PFSK-1 (cell line): Measurements from ENCODE around the gene PTPRO.

ENCODE experiments used
- FOXP2 ChIP-seq: optimal IDR thresholded peaks from 2 replicates; pipeline ENCODE3; 2011; ENCODE audit warnings: borderline replicate concordance, control low read depth, inconsistent platforms; ENCODE audit not compliant: insufficient read depth; ENCODE audit errors: extremely low read length, extremely low read depth
- POLR2AphosphoS5 ChIP-seq: IDR thresholded peaks from 2 replicates; pipeline ENCODE4 v1.6.1; 2012; ENCODE audit warnings: low read depth, mild to moderate bottlenecking, control low read depth, low read length, moderate library complexity
- REST ChIP-seq, 2 experiments: IDR thresholded peaks; 2 replicates each; pipeline versions ENCODE4 v1.6.1 to v1.8.0; 2011 to 2012; ENCODE audit warnings: low read depth in 2 of 2, low read length in 2 of 2, control low read depth in 1 of 2, inconsistent platforms in 1 of 2, mild to moderate bottlenecking in 1 of 2, moderate library complexity in 1 of 2; ENCODE audit not compliant: insufficient read depth in 1 of 2
- SIN3A ChIP-seq: IDR thresholded peaks from 2 replicates; pipeline ENCODE4 v1.6.1; 2012; ENCODE audit warnings: mild to moderate bottlenecking, low read length, moderate library complexity, borderline replicate concordance; ENCODE audit not compliant: insufficient read depth
- TAF1 ChIP-seq: IDR thresholded peaks from 2 replicates; pipeline ENCODE4 v1.6.1; 2012; ENCODE audit warnings: low read length, control low read depth, borderline replicate concordance; ENCODE audit not compliant: insufficient read depth

PTPRO gene

GRCh38 chr12:15477761-15478160, 155.5 kb downstream of the PTPRO start:
- TF ChIP-seq SIN3A (no peak), POLR2AphosphoS5 (no peak), REST (IDR thresholded peaks at IDR 0.05; ENCODE audit: insufficient read depth in 1 of 2, low read depth in 2 of 2, low read length in 2 of 2) (no peak), TAF1 (no peak), FOXP2 (no peak)

GRCh38 chr12:15481846-15482245, 159.5 kb downstream of the PTPRO start:
- TF ChIP-seq FOXP2 (no peak), REST (IDR thresholded peaks at IDR 0.05; ENCODE audit: insufficient read depth in 1 of 2, low read depth in 2 of 2, low read length in 2 of 2) (no peak)

GRCh38 chr12:15485466-15485865, 163.2 kb downstream of the PTPRO start:
- TF ChIP-seq TAF1 (no peak), POLR2AphosphoS5 (no peak), FOXP2 (no peak), REST (IDR thresholded peaks at IDR 0.05; ENCODE audit: insufficient read depth in 1 of 2, low read depth in 2 of 2, low read length in 2 of 2) (no peak), SIN3A (no peak)

- TF ChIP-seq POLR2AphosphoS5 = no peak
- TF ChIP-seq REST (IDR thresholded peaks at IDR 0.05; ENCODE audit: insufficient read depth in 1 of 2, low read depth in 2 of 2, low read length in 2 of 2) = no peak
- no peak for TF ChIP-seq FOXP2
- TF ChIP-seq SIN3A = no peak
Measured at GRCh38 chr12:15486859-15487258, 164.6 kb downstream of the PTPRO start.

GRCh38 chr12:15488481-15488880, 166.2 kb downstream of the PTPRO start:
- TF ChIP-seq TAF1 (no peak), POLR2AphosphoS5 (no peak), REST (IDR thresholded peaks at IDR 0.05; ENCODE audit: insufficient read depth in 1 of 2, low read depth in 2 of 2, low read length in 2 of 2) (no peak), SIN3A (no peak), FOXP2 (no peak)
